KMS-11 (cell line): ENCODE data around the gene TEX10.

Experiments
- H2AFZ ChIP-seq: fragments of 200-600 bp; sonication (generic); 2 replicates; pipeline ENCODE4 v1.6.1; 2016; ENCODE audit warnings: antibody characterized with exemption, mixed run types, low read depth
- H3K27ac ChIP-seq: fragments of 200-600 bp; sonication (generic); 2 replicates; pipeline ENCODE4 v1.6.1; 2016; ENCODE audit warnings: mild to moderate bottlenecking, mixed run types
- H3K27me3 ChIP-seq: fragments of 200-600 bp; sonication (generic); 2 replicates; pipeline ENCODE4 v1.6.1; 2017; ENCODE audit warnings: mild to moderate bottlenecking, low read depth, mixed run types, moderate library complexity; ENCODE audit not compliant: insufficient read depth
- H3K36me3 ChIP-seq: fragments of 200-600 bp; sonication (generic); 2 replicates; pipeline ENCODE4 v1.6.1; 2017; ENCODE audit warnings: mild to moderate bottlenecking, mixed run types; ENCODE audit not compliant: insufficient read depth
- H3K4me1 ChIP-seq: fragments of 200-600 bp; sonication (generic); 2 replicates; pipeline ENCODE4 v1.6.1; 2016; ENCODE audit warnings: mild to moderate bottlenecking, low read depth, mixed run types; ENCODE audit not compliant: poor library complexity, severe bottlenecking
- H3K4me2 ChIP-seq: fragments of 200-600 bp; sonication (generic); 2 replicates; pipeline ENCODE4 v1.7.0; 2016; ENCODE audit warnings: mild to moderate bottlenecking, mixed run types
- H3K4me3 ChIP-seq: fragments of 200-600 bp; sonication (generic); IDR thresholded peaks from 2 replicates; pipeline ENCODE4 v1.6.1; 2017; ENCODE audit warnings: low read depth, low read length, mixed read lengths; ENCODE audit not compliant: insufficient read depth
- H3K79me2 ChIP-seq: fragments of 200-600 bp; sonication (generic); 2 replicates; pipeline ENCODE4 v1.6.1; 2016; ENCODE audit warnings: low read depth, mixed run types; ENCODE audit not compliant: insufficient read depth
- H3K9ac ChIP-seq: fragments of 200-600 bp; sonication (generic); 2 replicates; pipeline ENCODE4 v1.6.1; 2016; ENCODE audit warnings: mild to moderate bottlenecking, mixed run types
- H4K20me1 ChIP-seq: fragments of 200-600 bp; sonication (generic); 2 replicates; pipeline ENCODE4 v1.6.1; 2016; ENCODE audit warnings: mild to moderate bottlenecking, mixed run types; ENCODE audit not compliant: insufficient read depth
- TF ChIP-seq, protein P1 (sequence below): fragments of 200-600 bp; sonication (generic); conservative IDR thresholded peaks from 2 replicates; pipeline ENCODE4 v1.6.1; 2017; ENCODE audit warnings: low read depth, mild to moderate bottlenecking, antibody characterized with exemption, low read length, moderate library complexity, mixed read lengths

Gene TEX10

DNA sequence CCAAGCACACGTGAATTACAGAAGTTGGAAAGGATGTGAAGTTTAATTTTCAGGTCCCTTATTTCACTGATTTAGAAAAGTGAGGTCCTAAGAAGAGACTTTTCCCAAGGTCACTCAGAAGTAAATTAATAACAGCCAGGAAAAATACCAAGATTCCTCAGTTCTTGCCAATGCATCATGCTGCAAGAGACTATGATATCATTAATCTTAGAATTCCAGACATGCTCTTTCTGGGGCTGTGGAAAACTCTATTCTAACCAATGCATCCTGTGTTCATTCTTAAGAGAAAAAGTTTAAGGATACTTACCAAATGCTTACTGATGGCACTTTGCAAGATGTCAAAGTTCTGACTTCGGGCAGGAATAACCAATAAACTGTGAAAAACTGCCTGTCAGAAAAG lies 42.8 kb downstream of the TEX10 start:
- Histone ChIP-seq H3K36me3 (no peaks in the 10 kb centered on the region), H3K9ac (no peak overlapping the region), H3K79me2 (no peaks in the 10 kb centered on the region; the same call in 1 of the 2 replicates)

DNA sequence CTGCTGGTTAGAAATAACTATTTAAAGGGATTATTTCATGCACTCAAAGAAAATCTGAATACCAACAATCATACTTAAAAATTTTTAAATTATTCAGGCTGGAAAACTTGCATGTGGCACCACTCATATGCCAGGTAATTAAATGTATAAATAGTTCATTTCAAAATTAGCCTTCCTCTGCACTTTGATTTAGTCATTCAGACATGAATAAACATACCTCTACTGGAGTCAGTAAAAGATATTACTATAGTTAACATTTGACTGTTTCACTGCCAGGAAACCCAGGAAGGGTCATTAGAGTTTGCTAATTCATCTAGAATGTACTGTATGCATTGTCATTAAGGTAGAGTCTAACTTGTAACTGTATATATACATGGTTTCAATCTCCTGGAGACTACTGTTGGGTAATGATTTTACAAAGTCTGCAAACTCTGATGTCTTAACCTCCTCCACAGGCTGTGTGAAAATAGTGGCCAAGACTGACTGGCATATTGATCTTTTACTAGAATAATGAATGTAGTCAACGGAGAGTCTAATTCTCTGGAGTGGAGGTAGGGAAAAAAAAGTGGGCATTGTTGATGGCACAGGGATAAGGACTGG lies 43.7 kb downstream of the TEX10 start:
- no peaks in the 10 kb centered on the region; the same call in 1 of the 2 replicates for H3K36me3 ChIP-seq
- H3K27me3 ChIP-seq = no peaks in the 10 kb centered on the region
- no peak overlapping the region for H3K9ac ChIP-seq
- H3K4me3 ChIP-seq = no peak overlapping the region
- H3K4me2 ChIP-seq = no peak overlapping the region
- H3K4me1 ChIP-seq = no peaks in the 10 kb centered on the region
- H3K79me2 ChIP-seq = no peaks in the 10 kb centered on the region; the same call in 1 of the 2 replicates
- no peak overlapping the region for H3K27ac ChIP-seq
- H2AFZ ChIP-seq = no peak overlapping the region
- H4K20me1 ChIP-seq = no peaks in the 10 kb centered on the region
- TF ChIP-seq, protein P1, sequence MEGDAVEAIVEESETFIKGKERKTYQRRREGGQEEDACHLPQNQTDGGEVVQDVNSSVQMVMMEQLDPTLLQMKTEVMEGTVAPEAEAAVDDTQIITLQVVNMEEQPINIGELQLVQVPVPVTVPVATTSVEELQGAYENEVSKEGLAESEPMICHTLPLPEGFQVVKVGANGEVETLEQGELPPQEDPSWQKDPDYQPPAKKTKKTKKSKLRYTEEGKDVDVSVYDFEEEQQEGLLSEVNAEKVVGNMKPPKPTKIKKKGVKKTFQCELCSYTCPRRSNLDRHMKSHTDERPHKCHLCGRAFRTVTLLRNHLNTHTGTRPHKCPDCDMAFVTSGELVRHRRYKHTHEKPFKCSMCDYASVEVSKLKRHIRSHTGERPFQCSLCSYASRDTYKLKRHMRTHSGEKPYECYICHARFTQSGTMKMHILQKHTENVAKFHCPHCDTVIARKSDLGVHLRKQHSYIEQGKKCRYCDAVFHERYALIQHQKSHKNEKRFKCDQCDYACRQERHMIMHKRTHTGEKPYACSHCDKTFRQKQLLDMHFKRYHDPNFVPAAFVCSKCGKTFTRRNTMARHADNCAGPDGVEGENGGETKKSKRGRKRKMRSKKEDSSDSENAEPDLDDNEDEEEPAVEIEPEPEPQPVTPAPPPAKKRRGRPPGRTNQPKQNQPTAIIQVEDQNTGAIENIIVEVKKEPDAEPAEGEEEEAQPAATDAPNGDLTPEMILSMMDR = no peak

More for the DNA sequence above, 42.8 kb downstream of the TEX10 start:
- Histone ChIP-seq H3K27ac (no peak overlapping the region), H2AFZ (no peak overlapping the region), H3K27me3 (no peaks in the 10 kb centered on the region), H3K4me1 (no peaks in the 10 kb centered on the region), H3K4me2 (no peak overlapping the region), H4K20me1 (no peaks in the 10 kb centered on the region), H3K4me3 (no peak overlapping the region)
- TF ChIP-seq, protein P1 = no peak

DNA sequence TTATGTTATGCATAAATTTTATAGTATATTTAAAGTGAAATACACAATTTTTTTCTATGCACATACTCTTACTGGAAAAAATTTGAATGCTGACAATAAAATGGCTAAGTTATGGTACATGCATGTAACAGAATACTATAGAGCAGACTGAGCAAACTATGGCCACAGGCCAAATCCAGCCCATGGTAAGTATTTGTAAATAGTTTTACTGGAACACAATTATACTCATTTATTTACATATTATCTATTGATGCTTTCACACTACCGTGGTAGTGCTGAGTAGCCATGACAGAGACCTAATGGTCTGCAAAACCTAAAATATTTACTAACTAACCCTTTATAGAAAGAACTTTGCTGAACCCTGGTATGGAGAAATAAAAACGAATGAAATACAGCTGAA lies 45.7 kb downstream of the TEX10 start:
- Histone ChIP-seq H3K27ac (no peak overlapping the region), H4K20me1 (no peaks in the 10 kb centered on the region), H3K36me3 (no peaks in the 10 kb centered on the region; the same call in 1 of the 2 replicates), H2AFZ (no peak overlapping the region), H3K27me3 (no peaks in the 10 kb centered on the region), H3K4me2 (no peak overlapping the region), H3K4me3 (no peak overlapping the region), H3K4me1 (no peaks in the 10 kb centered on the region), H3K9ac (no peak overlapping the region), H3K79me2 (no peaks in the 10 kb centered on the region)
- TF ChIP-seq, protein P1 = no peak

DNA sequence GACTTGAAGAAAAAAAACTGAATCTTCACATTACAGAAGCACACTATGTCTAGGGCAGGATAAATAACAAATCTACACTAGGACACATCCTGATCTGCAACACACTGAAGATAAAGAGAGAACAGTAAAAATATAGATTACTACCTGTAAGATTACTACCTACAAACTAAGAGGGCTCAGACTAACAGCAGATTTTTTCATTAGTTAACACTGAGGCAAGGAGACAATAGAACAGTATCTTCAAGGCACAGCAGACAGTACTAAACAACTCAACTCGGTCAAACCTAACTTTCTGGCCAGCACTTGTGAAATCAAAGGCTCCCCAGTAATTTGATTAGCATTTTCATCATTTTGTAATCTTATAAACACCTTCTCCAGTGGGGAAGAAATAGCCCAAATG lies 46.5 kb downstream of the TEX10 start:
- no peaks in the 10 kb centered on the region for H3K79me2 ChIP-seq

More for the DNA sequence above, 46.5 kb downstream of the TEX10 start:
- no peak overlapping the region for H2AFZ ChIP-seq
- no peak overlapping the region for H3K4me3 ChIP-seq
- no peaks in the 10 kb centered on the region for H3K27me3 ChIP-seq
- no peaks in the 10 kb centered on the region; the same call in 1 of the 2 replicates for H3K36me3 ChIP-seq
- no peaks in the 10 kb centered on the region for H3K4me1 ChIP-seq
- TF ChIP-seq, protein P1 = no peak
- no peak overlapping the region for H3K4me2 ChIP-seq
- H3K27ac ChIP-seq = no peak overlapping the region
- no peak overlapping the region for H3K9ac ChIP-seq
- no peaks in the 10 kb centered on the region for H4K20me1 ChIP-seq
